HG03196 (cell line): Measurements from ENCODE around the gene TTC27.
"Not testable (repeated sequence)": the region's sequence is repeated elsewhere in the genome, so short reads cannot be mapped to it uniquely, and the experiment has no call there.

Source experiments
- ATAC-seq: cut with Tn5 transposase; IDR thresholded peaks from one replicate; pipeline ENCODE4 v1.9.1; 2021; ENCODE audit not compliant: unreplicated experiment

The TTC27 gene

DNA sequence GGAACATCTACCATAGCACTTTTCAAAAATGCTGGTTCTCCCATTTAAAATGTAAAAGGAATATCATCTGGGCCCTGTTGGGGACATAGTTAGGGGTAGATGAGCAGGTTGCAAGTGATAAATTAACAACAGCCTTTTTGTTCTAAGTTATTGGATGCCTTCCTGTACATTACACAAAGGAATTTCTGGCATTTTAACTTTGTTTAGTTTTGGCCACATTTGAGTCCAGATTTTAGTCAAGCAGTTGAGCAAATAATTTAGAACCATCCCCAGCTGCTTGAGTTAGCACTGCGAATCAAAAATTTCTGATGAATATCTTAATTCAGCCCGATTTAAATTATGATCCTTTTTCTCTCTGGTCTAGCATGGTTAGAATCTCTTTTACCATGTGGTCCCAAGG is 124.4 kb downstream of the TTC27 start:
- no peak for ATAC-seq

DNA sequence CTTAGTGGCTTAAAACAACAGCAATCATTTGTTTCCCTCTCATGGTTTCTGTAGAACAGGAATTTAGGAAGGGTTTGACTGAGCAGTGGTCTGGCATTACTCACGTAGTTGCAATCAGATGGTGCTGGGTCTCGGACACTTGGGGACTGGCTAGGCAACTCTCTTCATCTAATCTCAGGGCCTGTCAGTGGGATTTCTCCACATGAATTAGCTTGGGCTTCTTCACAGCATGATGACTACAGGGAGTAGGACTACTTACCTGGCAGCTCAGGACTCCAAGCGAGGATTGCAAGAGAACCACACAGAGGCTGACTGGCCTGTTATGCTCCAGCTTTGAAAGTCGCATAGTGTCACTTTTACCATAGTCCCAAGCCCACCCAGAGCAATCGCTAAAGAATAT is 125.1 kb downstream of the TTC27 start:
- ATAC-seq: no peak

DNA sequence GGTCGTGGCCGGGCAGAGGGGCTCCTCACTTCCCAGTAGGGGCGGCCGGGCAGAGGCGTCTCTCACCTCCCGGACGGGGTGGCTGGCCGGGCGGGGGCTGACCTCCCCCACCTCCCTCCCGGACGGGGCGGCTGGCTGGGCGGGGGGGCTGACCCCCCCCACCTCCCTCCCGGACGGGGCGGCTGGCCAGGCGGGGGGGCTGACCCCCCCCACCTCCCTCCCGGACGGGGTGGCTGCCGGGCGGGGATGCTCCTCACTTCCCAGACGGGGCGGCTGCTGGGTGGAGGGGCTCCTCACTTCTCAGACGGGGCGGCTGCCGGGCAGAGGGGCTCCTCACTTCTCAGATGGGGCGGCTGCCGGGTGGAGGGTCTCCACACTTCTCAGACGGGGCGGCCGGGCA is 126.8 kb downstream of the TTC27 start:
- ATAC-seq: not testable (repeated sequence)

DNA sequence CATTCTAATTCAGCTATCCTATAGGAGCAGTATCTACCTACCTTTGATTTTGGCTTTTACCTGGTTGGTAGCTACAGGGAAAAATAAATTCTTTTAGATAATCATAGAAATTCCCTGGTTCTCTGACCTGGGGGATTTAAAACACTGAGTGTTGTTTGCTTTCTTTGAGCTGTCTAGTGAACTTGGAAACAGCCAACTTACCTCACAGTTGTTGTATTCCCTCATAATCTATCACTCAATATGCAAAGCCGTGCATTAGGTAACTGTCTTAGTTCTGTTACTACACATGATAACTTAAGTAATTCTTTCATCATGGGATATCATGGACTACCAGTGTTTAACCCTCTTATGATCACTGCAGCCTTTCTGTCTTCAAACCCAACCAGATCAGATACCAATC is 127.8 kb downstream of the TTC27 start:
- no peak for ATAC-seq

DNA sequence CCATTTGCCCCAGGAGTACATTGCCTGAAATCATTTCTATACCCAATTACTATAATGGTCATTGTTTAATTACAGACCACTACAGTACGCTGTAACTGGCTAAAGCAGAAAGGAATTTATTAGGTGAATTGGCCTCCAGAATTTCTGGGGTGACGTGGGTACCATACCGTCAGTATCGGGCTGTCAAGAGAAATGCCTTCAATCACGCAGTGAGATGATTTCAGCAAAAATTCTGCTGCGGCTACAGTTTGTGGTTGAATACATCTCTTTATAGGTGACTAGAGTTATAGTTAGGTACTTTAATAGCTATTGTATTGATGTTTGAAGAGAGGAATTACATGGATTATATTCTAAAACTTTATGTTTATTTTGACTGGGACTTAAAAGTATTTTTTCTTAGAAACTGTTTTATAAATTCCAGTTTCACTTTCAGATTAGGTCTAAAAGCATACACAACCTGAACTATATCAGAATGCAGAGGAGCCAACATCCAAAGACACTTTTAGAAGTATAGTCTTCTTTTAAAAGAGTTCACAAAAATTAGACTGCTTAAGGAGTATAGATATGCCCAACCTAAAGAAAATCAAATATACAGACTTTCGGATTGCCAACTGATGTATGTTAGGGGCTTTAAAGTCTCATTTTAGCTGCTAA is 128.4 kb downstream of the TTC27 start:
- no peak for ATAC-seq

DNA sequence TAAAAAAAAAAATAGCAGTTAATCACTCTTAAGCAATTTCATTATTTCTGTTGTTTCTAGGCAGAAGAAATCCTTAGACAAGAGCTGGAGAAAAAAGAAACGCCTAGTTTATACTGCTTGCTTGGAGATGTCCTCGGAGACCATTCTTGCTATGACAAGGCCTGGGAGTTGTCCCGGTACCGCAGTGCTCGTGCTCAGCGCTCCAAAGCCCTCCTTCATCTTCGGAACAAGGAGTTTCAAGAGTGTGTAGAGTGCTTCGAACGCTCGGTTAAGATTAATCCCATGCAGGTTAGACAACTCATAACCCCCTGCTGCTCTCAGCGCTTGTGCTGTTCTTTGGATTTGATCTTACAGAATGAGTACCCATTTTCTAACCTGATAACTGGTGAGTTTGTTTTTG is 130.4 kb downstream of the TTC27 start:
- ATAC-seq: no peak

DNA sequence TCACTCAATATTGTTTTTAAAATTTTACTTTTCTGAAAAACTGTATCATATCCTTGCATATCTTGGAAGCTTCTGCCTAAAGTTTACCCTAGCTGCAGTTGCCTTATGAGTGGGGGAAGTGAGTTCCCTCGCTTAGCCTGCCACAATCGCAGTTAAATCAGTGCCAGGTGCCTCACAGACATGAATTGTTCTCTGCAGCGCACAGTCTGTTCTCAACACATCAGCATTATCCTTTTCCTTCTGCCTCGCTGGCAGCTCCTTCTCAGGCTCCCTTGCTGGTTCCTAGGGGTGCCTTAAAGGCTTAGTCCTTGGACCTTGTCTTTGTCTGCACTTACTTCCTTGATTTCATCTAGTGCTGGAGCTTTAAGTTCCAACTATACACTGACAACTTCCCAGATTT is 132.8 kb downstream of the TTC27 start:
- no peak for ATAC-seq

DNA sequence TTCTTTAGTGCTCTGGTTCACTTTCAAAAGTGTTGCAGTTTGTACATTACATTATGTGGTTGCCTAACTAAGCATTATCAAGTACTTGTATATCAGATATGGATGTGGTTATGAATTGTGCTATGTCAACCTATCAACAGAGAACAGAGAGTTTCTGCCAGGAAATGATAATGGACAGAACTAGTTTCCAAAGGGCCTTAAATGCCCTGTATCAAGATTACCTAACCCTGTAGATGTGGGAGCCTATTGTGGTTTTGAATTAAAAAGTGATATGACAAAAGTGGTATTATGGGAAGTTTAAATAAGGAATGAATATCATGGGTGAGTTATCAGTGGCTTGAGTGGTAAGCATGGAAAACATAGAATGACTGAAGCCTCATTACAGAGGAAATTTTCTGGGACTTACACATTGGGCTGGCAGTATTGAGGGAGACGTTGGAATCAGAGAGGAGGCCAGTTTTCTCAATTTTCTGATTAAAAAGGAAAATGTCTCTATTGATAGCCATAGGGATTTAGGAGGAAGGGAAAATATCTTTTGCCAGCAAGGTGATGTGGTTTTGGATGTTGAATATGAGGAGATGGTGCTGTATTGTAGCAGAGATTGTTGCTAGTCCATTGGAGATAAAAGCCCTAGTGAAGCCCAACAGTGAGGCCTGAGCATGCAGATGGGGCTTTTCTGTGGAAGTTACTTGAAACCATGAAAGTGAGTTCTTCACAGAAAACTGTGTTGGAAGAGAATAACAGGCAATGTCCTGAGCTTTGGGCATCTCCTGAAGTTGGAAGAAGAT is 140.7 kb downstream of the TTC27 start:
- ATAC-seq: no peak

DNA sequence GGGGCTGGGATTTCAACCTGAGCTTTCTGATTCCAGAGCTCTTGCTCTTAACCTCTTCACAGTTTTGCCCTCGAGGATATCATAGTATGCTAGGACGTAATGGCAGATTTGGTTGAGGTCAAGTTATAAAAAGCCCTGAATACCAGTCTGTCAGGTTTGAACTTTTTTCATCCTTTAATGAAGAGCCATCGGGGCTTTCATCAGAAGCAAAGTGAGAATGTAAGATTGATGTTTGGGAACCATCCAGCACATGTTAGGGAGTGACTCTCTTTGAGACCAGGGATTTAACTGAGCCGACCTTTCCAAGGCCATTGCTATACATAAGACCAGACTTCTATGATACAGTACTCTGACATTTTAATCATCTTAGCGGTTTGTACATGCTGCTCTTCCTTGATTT is 142.5 kb downstream of the TTC27 start:
- ATAC-seq: no peak

DNA sequence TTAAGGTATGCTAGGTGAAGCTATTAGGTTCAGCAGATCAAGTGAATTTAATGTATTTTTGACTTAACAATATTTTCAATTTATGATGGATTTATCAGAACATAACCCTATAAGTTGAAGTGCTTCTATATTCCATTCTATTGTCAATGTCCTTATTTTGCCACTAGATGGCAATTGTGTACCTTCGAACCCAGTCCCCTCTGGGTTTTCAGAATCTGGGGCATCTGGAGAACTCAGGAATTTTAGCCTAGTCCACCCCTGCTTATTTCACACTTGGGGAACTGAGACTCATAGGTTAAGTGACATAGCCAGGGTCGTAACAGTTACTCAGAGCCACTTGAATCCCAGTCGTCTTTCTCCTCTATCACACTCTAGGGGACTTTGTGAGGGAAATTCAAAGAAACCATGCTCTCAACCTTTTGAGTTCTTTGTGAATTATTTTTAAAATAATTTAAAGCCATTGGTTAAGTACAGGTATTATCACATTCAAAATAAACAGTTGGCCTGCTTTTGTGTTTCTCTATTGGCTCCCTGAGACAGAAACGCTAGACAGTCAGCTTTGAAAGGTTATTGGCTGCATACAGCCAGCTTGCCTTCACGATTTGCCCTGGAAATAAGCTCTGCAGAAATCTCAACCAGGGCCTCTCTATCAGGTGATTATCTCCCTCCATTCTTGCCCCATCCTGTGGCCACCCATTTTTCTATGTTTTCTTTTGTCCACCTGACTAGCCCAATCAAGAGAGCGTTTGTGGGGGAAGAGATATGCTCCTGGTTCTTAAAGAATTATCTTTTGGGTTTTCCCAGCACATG is 145.0 kb downstream of the TTC27 start:
- ATAC-seq: no peak

DNA sequence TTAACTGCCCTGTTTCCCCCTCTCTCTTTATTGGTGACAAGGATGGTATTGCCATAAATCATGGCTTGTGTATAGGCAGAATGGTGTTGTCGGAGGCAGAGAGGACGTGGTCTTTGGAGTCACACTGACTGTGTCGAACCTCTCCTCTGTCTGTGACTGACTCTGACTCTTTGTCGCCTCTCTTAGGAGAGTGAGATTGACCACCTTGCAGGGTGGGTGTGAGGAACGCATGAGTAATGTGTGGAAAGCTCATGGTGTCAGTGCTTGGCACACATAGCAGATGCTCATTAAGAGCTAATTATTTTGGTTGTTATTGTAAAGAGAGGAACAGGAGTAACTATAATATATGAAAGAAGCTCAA is 145.6 kb downstream of the TTC27 start:
- no peak for ATAC-seq

DNA sequence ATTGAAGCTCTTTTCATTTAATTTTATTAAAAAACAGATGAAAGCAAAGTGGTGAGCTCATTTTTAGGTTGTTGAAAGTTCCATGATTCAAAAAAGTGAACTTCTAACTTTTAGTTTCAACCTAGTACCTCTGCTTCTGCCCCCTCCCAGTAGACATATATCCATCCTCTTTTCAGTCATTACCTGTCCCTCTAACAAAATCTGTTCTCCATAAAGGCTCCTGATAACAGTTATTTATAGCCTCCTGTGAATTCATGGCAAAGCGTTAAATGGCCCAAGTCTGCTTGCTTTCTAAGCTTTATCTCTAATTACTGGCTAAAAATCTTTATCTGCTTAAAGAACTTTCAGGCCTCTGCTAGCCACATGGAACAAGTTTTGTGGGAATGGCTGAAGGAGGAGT is 148.1 kb downstream of the TTC27 start:
- ATAC-seq: no peak

DNA sequence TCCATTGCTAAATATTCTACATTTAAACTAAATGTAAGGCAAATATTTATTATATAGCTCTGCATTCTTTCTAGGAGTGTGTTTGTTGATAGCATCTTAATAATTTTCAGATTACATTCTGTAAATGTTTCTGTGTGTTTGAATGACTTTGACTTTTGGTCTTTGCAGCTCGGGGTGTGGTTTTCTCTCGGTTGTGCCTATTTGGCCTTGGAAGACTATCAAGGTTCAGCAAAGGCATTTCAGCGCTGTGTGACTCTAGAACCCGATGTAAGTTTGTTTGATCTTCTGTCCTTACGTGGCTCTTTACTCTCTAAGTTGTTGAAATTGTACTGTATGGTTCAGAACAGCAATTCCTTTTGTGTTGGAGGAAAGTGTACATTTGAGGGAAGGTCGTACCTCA is 149.9 kb downstream of the TTC27 start:
- ATAC-seq: no peak

DNA sequence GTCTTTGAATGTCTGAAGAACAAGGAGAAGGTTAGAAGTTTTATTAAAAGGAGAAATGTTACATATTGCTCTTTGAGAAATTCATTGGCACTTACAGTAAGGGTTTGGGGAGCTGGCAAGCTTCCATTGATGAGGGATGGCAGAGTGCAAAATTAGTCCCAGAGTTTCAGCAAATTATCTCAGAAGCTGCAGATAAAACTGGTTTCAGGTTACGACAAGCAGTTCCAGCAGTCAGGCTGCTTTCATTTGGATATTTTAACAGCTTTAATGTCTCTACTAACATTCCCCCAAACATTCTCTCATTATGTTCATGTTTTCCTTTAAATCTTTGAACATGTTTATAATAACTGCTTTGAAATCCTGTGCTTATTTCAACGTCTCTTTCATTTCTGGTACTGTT is 153.1 kb downstream of the TTC27 start:
- no peak for ATAC-seq

DNA sequence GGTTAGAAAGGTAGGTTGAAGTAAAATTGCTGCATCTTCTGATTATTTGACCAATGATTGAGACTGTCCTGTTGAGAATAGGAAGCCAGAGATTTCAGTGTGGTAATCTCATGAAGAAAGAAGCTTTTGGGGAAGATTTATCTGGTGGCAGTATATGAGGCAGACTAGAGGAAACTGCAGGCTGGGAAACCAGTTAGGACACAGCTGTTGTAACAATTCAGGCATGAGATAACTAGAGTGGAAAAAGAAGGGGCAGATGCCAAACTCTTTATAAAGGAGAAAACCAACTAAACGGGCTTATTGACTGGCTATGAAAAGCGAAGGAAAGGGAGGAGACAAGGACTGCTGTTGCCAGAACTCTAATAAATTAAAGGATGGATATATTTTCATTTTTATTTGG is 155.6 kb downstream of the TTC27 start:
- ATAC-seq: no peak

DNA sequence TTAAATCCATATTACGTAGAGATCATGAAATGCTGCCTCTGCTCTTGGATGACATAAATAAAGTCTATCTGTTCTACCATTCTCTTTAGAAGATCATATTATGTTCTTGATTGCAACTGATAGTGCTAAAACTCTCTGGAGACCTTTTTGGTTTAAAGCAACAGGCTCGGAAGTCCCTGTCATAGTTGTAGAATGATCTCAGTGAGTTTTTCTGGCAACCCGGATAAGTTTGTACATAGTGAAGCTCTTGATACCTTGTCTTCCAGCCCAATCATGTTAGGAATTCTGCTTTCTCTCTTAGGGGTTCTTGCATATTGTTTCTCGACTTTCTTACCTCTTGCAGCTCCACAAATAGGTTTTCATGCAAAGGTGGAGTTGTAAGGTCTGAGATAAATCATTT is 156.1 kb downstream of the TTC27 start:
- ATAC-seq: no peak

DNA sequence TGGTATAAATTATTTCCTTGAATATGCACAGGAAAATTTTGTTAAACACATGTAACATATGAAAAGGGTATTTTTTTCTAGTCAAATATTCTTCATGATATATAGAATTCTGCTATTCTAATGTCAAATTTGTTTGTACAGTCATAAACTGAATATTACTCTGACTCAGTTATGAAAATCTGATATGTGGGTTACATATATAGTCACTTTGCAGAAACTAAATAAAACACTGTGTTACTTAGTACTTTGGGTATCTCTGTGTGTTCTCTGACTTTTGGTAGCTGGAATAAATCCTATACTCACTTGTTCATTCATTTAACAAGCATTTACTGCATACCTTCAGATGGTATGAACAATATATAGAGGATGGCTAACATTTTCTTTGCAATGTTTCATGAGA is 159.4 kb downstream of the TTC27 start:
- ATAC-seq: no peak

DNA sequence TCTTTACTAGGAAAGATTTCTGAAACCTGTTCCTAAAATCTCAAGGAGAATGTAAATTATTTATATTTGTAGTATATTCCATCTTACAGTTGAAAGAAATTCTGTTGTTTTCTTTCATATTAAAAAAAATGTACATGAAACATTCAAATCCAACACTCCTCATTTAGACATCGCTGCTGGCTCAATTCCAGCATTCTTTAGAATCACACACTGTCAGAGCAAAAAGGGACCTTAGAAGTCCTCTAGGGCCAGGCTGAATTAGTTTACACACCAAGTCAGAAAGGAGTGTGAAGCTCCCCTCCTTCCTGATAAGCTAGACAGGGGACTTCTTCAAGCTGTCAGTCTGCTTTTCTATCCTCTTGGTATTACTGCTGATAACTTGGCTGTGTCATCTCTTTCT is 160.3 kb downstream of the TTC27 start:
- ATAC-seq: no peak

DNA sequence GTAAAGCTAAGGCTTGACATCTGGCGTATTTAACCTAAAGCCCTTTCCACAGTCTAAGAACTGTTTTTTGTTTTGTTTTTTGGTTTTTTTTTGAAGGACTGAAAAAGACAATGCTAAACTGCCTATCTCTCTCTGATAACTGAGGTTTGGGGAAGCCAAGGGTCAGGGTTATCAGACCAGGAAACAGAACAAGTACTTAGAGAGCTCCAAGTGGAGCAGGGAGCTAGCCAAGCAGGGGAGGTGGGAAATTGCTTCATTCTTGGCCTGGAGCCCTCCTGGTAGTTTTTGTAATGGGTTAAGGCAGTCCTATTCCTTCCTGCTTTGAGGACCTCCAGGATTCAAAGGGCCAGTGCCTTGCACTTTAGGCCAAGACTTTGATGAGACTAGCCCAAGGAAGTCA is 164.6 kb downstream of the TTC27 start:
- no peak for ATAC-seq

DNA sequence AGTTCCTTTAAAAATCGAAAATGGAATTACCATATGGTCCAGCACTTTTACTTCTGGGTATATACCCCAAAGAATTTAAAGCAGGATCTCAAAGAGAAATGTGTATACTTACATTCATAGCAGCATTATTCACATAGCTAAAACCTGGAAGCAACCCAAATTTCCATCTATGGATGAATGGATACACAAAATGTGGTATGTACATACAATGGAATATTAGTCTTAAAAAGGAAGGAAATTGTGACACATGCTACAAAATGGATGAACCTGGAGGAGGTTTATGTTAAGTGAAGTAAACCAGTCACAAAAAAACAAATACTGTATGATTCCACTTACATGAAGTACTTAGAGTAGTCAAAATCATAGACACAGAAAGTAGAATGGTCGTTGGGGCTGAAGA is 171.0 kb downstream of the TTC27 start:
- ATAC-seq: no peak

DNA sequence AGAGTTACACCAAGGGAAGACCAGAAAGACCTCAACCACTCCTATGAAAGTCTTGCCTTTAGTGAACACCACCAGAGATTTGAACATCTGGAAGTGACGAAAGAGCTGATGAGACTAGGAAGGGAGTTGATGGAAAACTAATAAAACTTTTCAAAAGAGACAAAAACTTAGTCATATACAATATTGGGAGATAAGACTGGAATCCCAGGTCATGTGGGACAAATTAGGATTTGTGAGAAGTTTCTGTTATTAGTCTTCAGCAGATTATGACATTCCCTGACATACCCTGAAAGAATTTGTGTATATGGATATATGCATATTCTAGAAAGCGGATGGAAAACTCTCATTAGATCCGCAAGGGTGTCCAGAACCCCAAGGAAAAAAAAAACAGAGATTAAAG is 173.9 kb downstream of the TTC27 start:
- no peak for ATAC-seq

DNA sequence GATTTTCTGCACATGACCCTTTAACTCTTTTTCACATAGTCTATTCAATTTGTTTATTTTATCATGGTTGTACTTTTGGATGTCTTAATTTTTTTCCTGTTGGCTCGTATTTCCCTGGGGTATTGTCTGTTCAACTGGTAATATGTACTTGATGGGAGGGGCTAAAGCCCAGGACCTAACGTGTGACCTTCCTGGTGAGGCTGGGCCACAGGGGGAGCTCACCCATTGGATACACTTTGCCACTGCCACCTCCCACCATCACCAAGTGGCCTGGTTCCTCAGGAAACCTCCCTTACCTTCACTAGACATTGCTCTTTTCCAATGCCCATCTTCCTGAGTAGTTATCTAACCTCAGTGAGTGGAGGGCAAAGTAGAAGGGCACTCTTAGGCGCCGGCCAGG is 175.0 kb downstream of the TTC27 start:
- ATAC-seq: no peak
